Activated CD4-positive, alpha-beta T cell treated with anti-CD3 and anti-CD28 coated beads for 36 hours (primary cell): Measurements from ENCODE around the gene FNBP1. TPM values are rescaled to one million over a fixed set of nuclear protein-coding genes. Genes with fewer than 3 reads are reported as not detected.

Source experiments
- ATAC-seq: fragments of 200-7000 bp; cut with Tn5 transposase; one replicate; pipeline ENCODE4 v1.10.0; 2021; ENCODE audit warnings: mild to moderate bottlenecking, moderate library complexity
- CTCF ChIA-PET: fragments of 350-600 bp; sonication (Branson Sonifier 250); formaldehyde crosslinking; loops from one replicate; lab custom pipeline; 2021; ENCODE audit warnings: antibody characterized with exemption; lab: Charles Lee
- POLR2A ChIA-PET: fragments of 350-600 bp; sonication (Branson Sonifier 250); formaldehyde crosslinking; loops from one replicate; lab custom pipeline; 2021; ENCODE audit warnings: antibody characterized with exemption, inconsistent platforms; lab: Charles Lee
- DNase-seq: peaks from one replicate; pipeline ENCODE4 v3.0.0-alpha.2; 2020
- H3K27ac Mint-ChIP-seq: one replicate; pipeline ENCODE4 v1.8.0; 2021; ENCODE audit warnings: mixed read lengths
- H3K27me3 Mint-ChIP-seq: one replicate; pipeline ENCODE4 v1.8.0; 2021; ENCODE audit warnings: mixed read lengths
- H3K36me3 Mint-ChIP-seq: one replicate; pipeline ENCODE4 v1.8.0; 2021; ENCODE audit warnings: low read depth, mixed read lengths
- H3K4me1 Mint-ChIP-seq: one replicate; pipeline ENCODE4 v1.8.0; 2021; ENCODE audit warnings: mixed read lengths
- H3K4me3 Mint-ChIP-seq: one replicate; pipeline ENCODE4 v1.8.0; 2021; ENCODE audit warnings: mild to moderate bottlenecking, moderate library complexity, mixed read lengths
- H3K9me3 Mint-ChIP-seq: one replicate; pipeline ENCODE4 v1.8.0; 2021; ENCODE audit warnings: low read depth, mixed read lengths
- intact Hi-C, 2 experiments: fragments of 100-400 bp; cut with DNase I in 1 of 2; cut with micrococcal nuclease in 1 of 2; formaldehyde crosslinking; loops; one replicate each; pipeline versions ENCODE4 v1.14.2 to v1.15.1; 2022 to 2024; cut with DNase I, micrococcal nuclease
- total RNA-seq, 2 experiments: library from RNA; stranded (reverse); gene quantifications; one replicate each; pipeline ENCODE4 v1.2.3, GENCODE V29; 2021

Gene FNBP1
- total RNA-seq, 2 experiments from 2014 or later = 254 to 354 TPM

DNA sequence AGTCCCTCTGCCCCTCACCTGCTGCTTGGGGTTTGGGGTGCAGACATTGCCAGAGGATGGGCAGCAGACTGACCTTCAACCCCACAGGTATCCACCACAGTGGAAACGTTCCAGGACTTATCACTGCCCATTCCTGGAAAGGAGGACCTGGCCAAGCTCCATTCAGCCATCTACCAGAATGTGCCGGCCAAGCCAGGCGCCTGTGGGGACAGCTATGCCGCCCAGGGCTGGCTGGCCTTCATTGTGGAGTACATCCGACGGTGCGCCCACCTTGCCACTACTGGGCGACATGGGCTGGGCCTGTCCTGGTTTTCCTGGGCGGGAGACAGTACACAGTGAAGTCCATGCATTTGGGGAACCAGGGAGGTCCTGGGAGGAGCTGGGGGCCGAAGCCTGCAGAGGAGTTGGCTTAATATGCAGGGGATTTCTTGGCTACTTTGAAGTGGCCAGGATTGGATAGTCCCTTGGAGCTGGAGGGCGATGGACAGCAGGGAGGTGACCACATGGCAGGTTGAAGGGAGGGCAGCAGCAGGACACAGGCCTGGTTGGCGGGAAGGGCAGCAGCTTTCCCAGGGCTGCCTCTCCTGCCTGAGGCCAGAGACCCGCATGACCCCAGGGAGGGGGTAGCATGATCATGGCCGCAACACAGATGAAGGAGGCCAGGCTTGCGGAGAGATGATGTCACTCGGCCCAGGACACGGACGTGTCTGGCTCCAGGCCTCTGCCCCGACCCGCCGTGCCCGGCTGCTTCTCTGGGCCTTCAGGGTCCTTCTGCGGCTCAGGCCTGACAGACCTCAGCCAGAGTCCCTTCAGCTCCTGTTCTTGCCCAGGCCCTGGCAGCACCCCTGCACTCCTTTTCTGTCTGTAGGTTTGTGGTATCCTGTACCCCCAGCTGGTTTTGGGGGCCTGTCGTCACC, 173.1 kb downstream of the FNBP1 start:
- intact Hi-C loops = loop anchor here (1.0 to 2.0 kb wide), 3 partner anchors 14 to 35 kb away; partner anchors contain the start of genes C9orf78 (in 1 of the 2) and USP20 (in 1 of the 2)
- no peaks in the 10 kb centered on the region for H3K27me3 Mint-ChIP-seq
- no peaks in the 10 kb centered on the region for H3K9me3 Mint-ChIP-seq
- DNase-seq = no peak
- ChIA-PET CTCF (interaction anchor here (1.3 kb wide), 4 partner anchors 15 to 175 kb away, joined by 3 to 6 read pairs (median 5); no protein-coding TSS in a partner anchor), POLR2A (interaction anchor here (0.5 to 0.6 kb wide), 2 partner anchors 158 to 373 kb away, joined by 3 to 5 read pairs; no protein-coding TSS in a partner anchor)
- peak overlapping the region; percentile 90 for H3K27ac Mint-ChIP-seq
- peaks cover 64% of the 10 kb centered on the region for H3K4me1 Mint-ChIP-seq
- ATAC-seq = no peak
- H3K36me3 Mint-ChIP-seq = peaks cover 37% of the 10 kb centered on the region
- H3K4me3 Mint-ChIP-seq = peak overlapping the region; percentile 59

DNA sequence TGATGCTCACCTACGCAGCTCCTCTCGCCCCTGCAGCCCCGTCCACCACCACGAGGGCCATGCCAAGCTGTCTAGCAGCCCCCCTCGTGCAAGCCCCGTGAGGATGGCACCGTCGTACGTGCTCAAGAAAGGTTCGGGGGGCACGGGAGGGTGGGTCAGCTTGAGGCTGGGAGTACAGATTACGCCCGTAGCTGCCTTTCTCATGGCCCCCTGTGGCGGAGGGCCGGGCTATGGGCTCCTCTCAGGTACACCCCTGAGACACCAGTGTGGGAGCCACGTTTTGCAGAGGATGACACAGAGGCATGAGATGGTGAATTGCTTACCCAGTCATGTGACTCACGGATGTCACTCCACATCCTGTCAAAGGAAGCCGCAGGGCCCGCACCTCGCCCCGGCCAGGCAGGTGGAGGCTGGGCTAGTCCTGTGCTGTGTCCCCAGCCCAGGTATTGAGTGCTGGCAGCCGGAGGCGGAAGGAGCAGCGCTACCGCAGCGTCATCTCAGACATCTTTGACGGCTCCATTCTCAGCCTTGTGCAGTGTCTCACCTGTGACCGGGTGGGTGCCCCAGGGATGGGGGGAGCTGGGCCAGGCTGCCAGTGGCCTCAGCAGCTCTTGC, 174.0 kb downstream of the FNBP1 start:
- CTCF ChIA-PET = interaction anchor here (1.0 to 1.4 kb wide), 6 partner anchors 16 to 238 kb away, joined by 3 to 6 read pairs (median 4); no protein-coding TSS in a partner anchor
- Mint-ChIP-seq H3K4me1 (peaks cover 70% of the 10 kb centered on the region), H3K36me3 (peaks cover 31% of the 10 kb centered on the region), H3K9me3 (no peaks in the 10 kb centered on the region), H3K27ac (peak overlapping the region; percentile 90), H3K27me3 (no peaks in the 10 kb centered on the region), H3K4me3 (peak overlapping the region; percentile 59)
- DNase-seq = peak; percentile 92
- intact Hi-C loops = loop anchor here (1.0 to 2.0 kb wide), 3 partner anchors 15 to 34 kb away; partner anchors contain the start of genes C9orf78 (in 1 of the 2) and USP20 (in 1 of the 2)
- peak; percentile 87 for ATAC-seq
- POLR2A ChIA-PET = interaction anchor here (0.6 to 1.1 kb wide), 2 partner anchors 18 to 27 kb away, joined by 3 read pairs; no protein-coding TSS in a partner anchor

DNA sequence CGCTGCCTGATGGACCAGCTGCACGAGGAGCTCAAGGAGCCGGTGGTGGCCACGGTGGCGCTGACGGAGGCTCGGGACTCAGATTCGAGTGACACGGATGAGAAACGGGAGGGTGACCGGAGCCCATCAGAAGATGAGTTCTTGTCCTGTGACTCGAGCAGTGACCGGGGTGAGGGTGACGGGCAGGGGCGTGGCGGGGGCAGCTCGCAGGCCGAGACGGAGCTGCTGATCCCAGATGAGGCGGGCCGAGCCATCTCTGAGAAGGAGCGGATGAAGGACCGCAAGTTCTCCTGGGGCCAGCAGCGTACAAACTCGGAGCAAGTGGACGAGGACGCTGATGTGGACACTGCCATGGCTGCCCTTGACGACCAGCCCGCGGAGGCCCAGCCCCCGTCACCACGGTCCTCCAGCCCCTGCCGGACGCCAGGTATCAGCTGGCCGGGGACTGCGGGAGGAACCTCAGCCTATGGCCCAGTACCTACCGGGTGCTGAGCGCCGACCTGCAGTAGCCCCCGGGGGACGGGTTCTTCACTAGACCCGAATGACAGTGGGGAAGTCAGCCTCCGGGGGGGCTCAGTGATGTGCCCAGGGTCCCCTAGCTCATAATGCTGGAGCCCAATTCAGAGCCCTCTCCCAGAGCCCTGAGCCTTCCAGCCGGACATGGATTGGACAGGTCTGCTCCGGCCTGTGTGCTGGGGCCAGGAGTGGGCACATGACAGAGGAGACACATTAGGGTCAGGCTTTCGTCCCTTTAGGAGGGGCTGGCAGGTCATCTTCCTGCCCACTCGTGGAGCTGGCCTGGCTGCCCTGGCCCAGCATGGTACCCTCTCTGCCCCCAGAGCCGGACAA, 174.7 kb downstream of the FNBP1 start:
- DNase-seq (no peak), ATAC-seq (no peak)
- H3K4me3 Mint-ChIP-seq = peak overlapping the region; percentile 59
- H3K9me3 Mint-ChIP-seq = no peaks in the 10 kb centered on the region
- ChIA-PET CTCF (interaction anchor here (1.0 to 1.4 kb wide), 4 partner anchors 29 to 238 kb away, joined by 3 to 6 read pairs (median 4); no protein-coding TSS in a partner anchor), POLR2A (interaction anchor here (0.6 to 1.1 kb wide), 3 partner anchors 19 to 40 kb away, joined by 3 to 6 read pairs (median 3); no protein-coding TSS in a partner anchor)
- H3K27me3 Mint-ChIP-seq = no peaks in the 10 kb centered on the region
- peaks cover 75% of the 10 kb centered on the region for H3K4me1 Mint-ChIP-seq
- H3K36me3 Mint-ChIP-seq = peaks cover 35% of the 10 kb centered on the region
- intact Hi-C loops = loop anchor here in 1 of 2 experiments (2.0 kb wide), 1 partner anchor 33 kb away; the partner anchor contains the start of genes C9orf78 and USP20
- H3K27ac Mint-ChIP-seq = peak overlapping the region; percentile 94

DNA sequence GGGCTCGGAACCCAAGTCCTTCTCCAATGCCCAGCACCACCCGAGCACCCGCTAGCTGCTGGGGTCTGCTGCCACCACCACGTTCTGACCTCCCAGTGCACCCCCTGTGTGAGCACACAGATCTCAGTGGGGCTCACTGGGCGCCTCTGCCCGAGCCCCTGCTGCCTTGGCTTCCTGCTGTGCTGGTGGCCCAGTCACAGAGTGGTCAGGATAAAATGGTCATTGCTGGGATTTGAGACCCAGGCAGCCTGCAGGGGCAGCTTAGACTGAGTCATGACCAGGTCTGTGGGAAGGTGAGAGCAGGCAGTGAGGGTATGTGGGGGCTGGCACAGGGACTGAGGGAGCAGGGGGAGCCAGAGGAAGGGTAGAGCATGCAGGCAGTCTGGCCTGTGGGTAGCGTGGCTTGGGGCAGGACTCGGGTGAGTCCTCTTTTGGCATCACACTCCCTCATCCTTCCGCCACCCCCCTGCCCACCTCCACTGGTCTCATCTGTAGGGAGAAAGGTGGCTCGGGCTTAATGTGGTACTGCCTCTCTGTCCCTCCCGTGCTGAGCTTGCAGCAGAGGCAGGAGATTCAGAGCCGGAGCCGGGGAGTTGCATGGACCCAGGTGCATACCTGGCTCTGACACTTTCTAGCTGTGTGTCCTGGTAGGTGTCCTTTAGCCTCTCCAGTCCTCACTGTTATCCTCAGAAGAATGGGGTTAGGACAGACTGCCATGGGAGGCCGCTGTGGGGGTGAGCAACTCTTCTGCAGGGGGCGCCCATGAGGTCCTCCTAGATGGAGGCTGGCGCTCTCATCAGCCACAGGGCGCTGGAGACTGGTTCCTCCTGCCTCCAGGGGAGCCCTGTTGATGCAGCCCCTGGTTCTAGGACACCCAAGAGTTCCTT, 175.6 kb downstream of the FNBP1 start:
- Mint-ChIP-seq H3K27ac (peak overlapping the region; percentile 94), H3K36me3 (peaks cover 37% of the 10 kb centered on the region), H3K27me3 (no peaks in the 10 kb centered on the region), H3K4me1 (peaks cover 83% of the 10 kb centered on the region), H3K4me3 (no peak overlapping the region), H3K9me3 (no peaks in the 10 kb centered on the region)
- intact Hi-C loops = loop anchor here (2.0 kb wide), 2 partner anchors 17 to 33 kb away; partner anchors contain the start of genes C9orf78 (in 1 of the 2) and USP20 (in 1 of the 2)
- ATAC-seq (no peak), DNase-seq (peak; percentile 61)
- ChIA-PET CTCF (interaction anchor here (1.0 to 1.4 kb wide), 2 partner anchors 30 to 239 kb away, joined by 3 to 4 read pairs; no protein-coding TSS in a partner anchor), POLR2A (interaction anchor here (0.6 to 1.6 kb wide), 3 partner anchors 21 to 40 kb away, joined by 3 to 6 read pairs (median 5); no protein-coding TSS in a partner anchor)

DNA sequence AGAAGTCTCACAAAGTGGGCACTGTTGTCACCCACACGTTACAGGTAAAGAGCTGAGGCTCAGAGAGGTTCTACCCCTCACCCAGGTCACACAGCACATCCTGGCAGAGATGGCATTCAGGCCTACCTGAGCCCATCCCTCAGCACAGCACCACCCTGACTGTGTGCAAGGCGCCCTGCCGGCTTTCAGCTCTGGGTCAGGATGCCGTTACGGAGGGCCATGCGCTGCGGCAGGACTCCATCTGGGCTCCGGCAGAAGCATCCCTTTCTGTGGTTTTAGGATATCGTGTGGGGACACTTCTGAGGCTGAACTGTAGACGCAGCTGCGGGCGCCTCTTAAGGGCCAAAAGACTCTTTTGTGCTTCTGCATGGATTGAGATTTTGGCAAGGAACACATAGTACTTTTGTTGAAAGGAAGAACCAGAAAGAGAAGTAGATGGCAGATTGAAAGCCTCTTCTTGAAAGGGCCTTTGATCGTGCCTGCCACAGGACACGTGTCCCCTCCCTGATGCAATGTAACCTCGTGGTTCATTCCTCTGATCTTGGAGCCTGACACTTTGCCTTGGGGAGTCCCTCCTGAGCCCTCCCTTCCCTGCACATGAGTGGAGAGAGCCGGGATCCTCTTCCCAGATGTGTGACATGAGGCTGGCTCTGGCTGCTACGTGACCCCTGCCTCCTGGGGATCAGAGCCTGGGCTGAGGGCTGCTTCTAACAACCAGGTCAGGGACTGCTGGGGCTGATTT, 176.4 kb downstream of the FNBP1 start:
- Mint-ChIP-seq H3K4me1 (peaks cover 87% of the 10 kb centered on the region), H3K36me3 (peaks cover 41% of the 10 kb centered on the region), H3K4me3 (peak overlapping the region; percentile 29), H3K27ac (peak overlapping the region; percentile 94), H3K27me3 (no peaks in the 10 kb centered on the region), H3K9me3 (no peaks in the 10 kb centered on the region)
- peak; percentile 7 for ATAC-seq
- POLR2A ChIA-PET = interaction anchor here (0.8 to 1.6 kb wide), 2 partner anchors 12 to 22 kb away, joined by 3 to 5 read pairs; no protein-coding TSS in a partner anchor
- CTCF ChIA-PET = interaction anchor here (0.6 to 1.2 kb wide), 2 partner anchors 25 to 74 kb away, joined by 3 to 4 read pairs; no protein-coding TSS in a partner anchor
- intact Hi-C loops = loop anchor here in 1 of 2 experiments (2.0 kb wide), 1 partner anchor 18 kb away; no protein-coding TSS in a partner anchor
- peak; percentile 66 for DNase-seq

DNA sequence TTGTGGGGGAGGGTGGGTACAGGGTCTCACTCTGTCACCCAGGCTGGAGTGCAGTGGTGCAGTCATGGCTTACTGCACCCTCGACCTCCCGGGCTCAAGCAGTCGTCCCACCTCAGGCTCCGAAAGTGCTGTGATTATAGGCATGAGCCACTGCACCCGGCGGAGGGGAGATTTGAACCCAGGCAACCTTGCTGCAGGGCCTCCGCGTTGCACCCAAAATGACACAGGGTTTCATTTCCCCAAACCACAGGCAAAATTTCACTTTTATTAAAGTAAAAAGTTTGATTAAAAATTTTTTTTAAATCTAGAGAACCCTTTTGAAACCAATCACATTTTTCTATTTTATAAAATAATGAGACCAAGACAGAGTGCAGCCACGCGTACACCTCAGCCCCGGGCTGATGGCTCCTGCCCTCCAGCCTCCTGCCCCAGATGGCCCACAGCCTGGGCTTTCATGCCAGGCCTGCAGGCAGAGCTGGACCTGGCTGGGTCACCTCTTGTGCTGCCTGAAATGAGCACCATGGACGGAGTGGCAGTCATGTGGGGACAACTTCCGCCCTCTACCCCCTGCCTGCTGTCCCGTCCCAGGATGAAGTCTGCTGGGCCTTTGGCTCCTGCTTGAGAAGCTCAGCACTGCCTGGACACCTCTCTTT, 177.2 kb downstream of the FNBP1 start:
- ChIA-PET POLR2A (interaction anchor here (0.8 to 1.6 kb wide), 2 partner anchors 13 to 23 kb away, joined by 3 to 5 read pairs; no protein-coding TSS in a partner anchor), CTCF (interaction anchor here (0.5 to 1.2 kb wide), 2 partner anchors 26 to 209 kb away, joined by 3 to 4 read pairs; no protein-coding TSS in a partner anchor)
- DNase-seq (no peak), ATAC-seq (no peak)
- peaks cover 88% of the 10 kb centered on the region for H3K4me1 Mint-ChIP-seq
- H3K4me3 Mint-ChIP-seq = peak overlapping the region; percentile 29
- peaks cover 42% of the 10 kb centered on the region for H3K36me3 Mint-ChIP-seq
- H3K9me3 Mint-ChIP-seq = no peaks in the 10 kb centered on the region
- peak overlapping the region; percentile 94 for H3K27ac Mint-ChIP-seq
- H3K27me3 Mint-ChIP-seq = no peaks in the 10 kb centered on the region
- intact Hi-C loops = loop anchor here in 1 of 2 experiments (2.0 kb wide), 1 partner anchor 19 kb away; no protein-coding TSS in a partner anchor

DNA sequence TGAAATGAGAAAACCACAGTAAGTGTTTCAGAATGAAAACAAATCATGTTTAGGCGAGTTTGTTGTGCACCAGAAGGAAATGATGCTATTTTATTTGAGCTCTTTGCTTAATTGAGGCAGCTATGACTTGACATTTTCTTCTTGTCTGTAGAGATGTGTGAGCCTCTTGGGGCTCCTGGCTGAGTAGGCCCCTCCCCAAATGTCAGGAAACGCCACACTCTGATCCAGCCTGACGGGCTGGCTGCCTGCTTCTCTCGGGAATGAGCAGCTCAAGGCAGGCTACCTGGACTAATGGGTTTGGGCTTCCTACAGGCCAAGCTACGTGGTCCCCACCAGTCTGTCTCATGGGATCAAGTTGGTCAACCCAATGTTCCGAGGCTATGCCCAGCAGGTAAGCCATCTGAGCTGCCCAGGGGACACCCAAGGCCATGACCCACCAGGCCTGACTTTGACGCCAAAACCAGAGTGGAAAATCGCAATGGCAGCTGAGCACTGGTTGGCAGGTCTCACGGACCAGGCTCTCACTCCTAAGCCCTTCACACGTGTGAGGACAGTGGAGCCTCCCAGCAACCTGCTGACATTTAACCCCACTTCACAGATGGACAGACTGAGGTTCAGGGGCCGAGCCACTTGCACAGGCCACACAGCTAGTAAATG, 177.9 kb downstream of the FNBP1 start:
- intact Hi-C loops = no loop called here
- Mint-ChIP-seq H3K4me1 (peaks cover 90% of the 10 kb centered on the region), H3K27me3 (no peaks in the 10 kb centered on the region), H3K9me3 (no peaks in the 10 kb centered on the region), H3K27ac (peak overlapping the region; percentile 94), H3K4me3 (no peak overlapping the region), H3K36me3 (peaks cover 38% of the 10 kb centered on the region)
- ChIA-PET CTCF (interaction anchor here (0.5 to 1.2 kb wide), 4 partner anchors 10 to 210 kb away, joined by 3 to 5 read pairs (median 4); no protein-coding TSS in a partner anchor), POLR2A (interaction anchor here (0.6 to 1.6 kb wide), 5 partner anchors 24 to 57 kb away, joined by 3 to 5 read pairs (median 3); partner anchors contain the start of gene C9orf78)
- ATAC-seq (peak; percentile 20), DNase-seq (no peak)
